H9 (cell line): ENCODE measurements around the gene KCTD16. TPM values are rescaled to one million over a fixed set of nuclear protein-coding genes. Genes with fewer than 3 reads are reported as not detected.

Source experiments
- DNase-seq: peaks from one replicate; pipeline ENCODE4 v3.0.0-alpha.2; 2017
- H2AFZ ChIP-seq: one replicate; pipeline ENCODE4 v1.6.1; 2013; ENCODE audit warnings: mild to moderate bottlenecking, low read length, control low read depth, moderate library complexity
- H2AK5ac ChIP-seq: 2 replicates; pipeline ENCODE4 v1.6.1; 2013; ENCODE audit warnings: low read length, control low read depth, mixed read lengths; ENCODE audit not compliant: insufficient read length
- H2BK120ac ChIP-seq: one replicate; pipeline ENCODE4 v1.6.1; 2013; ENCODE audit warnings: low read depth, mild to moderate bottlenecking, low read length, control low read depth, inconsistent platforms; ENCODE audit not compliant: poor library complexity, severe bottlenecking
- H2BK12ac ChIP-seq: 2 replicates; pipeline ENCODE4 v1.6.1; 2013; ENCODE audit warnings: low read length, control low read depth, mixed read lengths, low read depth; ENCODE audit not compliant: insufficient read length
- H2BK15ac ChIP-seq: 2 replicates; pipeline ENCODE4 v1.6.1; 2013; ENCODE audit warnings: low read depth, low read length, control low read depth
- H2BK20ac ChIP-seq: one replicate; pipeline ENCODE4 v1.6.1; 2013; ENCODE audit warnings: low read depth, mild to moderate bottlenecking, low read length, control low read depth, inconsistent platforms; ENCODE audit not compliant: poor library complexity, severe bottlenecking
- H2BK5ac ChIP-seq: 2 replicates; pipeline ENCODE4 v1.6.1; 2013; ENCODE audit warnings: low read length, control low read depth, mixed read lengths; ENCODE audit not compliant: insufficient read length
- H3K14ac ChIP-seq: 2 replicates; pipeline ENCODE4 v1.6.1; 2013; ENCODE audit warnings: low read length, control low read depth; ENCODE audit not compliant: insufficient read depth
- H3K18ac ChIP-seq: 2 replicates; pipeline ENCODE4 v1.6.1; 2013; ENCODE audit warnings: low read depth, mild to moderate bottlenecking, mixed read lengths, low read length, control low read depth; ENCODE audit not compliant: insufficient read length
- H3K23ac ChIP-seq: 2 replicates; pipeline ENCODE4 v1.6.1; 2013; ENCODE audit warnings: low read length, control low read depth, mixed read lengths, low read depth; ENCODE audit not compliant: insufficient read length
- H3K23me2 ChIP-seq: 2 replicates; pipeline ENCODE4 v1.6.1; 2013; ENCODE audit warnings: low read depth, mild to moderate bottlenecking, mixed read lengths, low read length, control low read depth; ENCODE audit not compliant: insufficient read length, poor library complexity, severe bottlenecking
- H3K27ac ChIP-seq: 2 replicates; pipeline ENCODE4 v1.5.1; 2013; ENCODE audit warnings: low read length, control low read depth, mixed read lengths, low read depth; ENCODE audit not compliant: insufficient read length
- H3K27me3 ChIP-seq: 2 replicates; pipeline ENCODE4 v1.6.1; 2013; ENCODE audit warnings: low read length, control low read depth, inconsistent platforms; ENCODE audit not compliant: insufficient read depth
- H3K4ac ChIP-seq: 2 replicates; pipeline ENCODE4 v1.6.1; 2013; ENCODE audit warnings: low read depth, mild to moderate bottlenecking, control low read depth, inconsistent platforms, low read length, moderate library complexity
- H3K4me1 ChIP-seq: 2 replicates; pipeline ENCODE4 v1.6.1; 2013; ENCODE audit warnings: low read length, control low read depth, inconsistent platforms; ENCODE audit not compliant: insufficient read depth
- H3K4me2 ChIP-seq: 2 replicates; pipeline ENCODE4 v1.6.1; 2013; ENCODE audit warnings: low read length, control low read depth, mixed read lengths; ENCODE audit not compliant: insufficient read length, insufficient read depth
- H3K56ac ChIP-seq: 2 replicates; pipeline ENCODE4 v1.6.1; 2013; ENCODE audit warnings: low read depth, mild to moderate bottlenecking, mixed read lengths, low read length, control low read depth; ENCODE audit not compliant: insufficient read length
- H3K79me1 ChIP-seq: 2 replicates; pipeline ENCODE4 v1.6.1; 2013; ENCODE audit warnings: low read depth, mild to moderate bottlenecking, moderate library complexity, low read length, control low read depth, inconsistent platforms; ENCODE audit not compliant: insufficient read depth, poor library complexity, severe bottlenecking
- H3K79me2 ChIP-seq: 2 replicates; pipeline ENCODE4 v1.6.1; 2013; ENCODE audit warnings: low read length, control low read depth, inconsistent platforms; ENCODE audit not compliant: insufficient read depth
- H3K9ac ChIP-seq: 2 replicates; pipeline ENCODE4 v1.6.1; 2013; ENCODE audit warnings: low read length, control low read depth, mixed read lengths; ENCODE audit not compliant: insufficient read length; ENCODE audit errors: extremely low read depth
- H3K9me3 ChIP-seq: one replicate; pipeline ENCODE4 v1.6.1; 2013; ENCODE audit warnings: low read depth, low read length, inconsistent platforms; ENCODE audit not compliant: control insufficient read depth
- H3T11ph ChIP-seq: one replicate; pipeline ENCODE4 v1.6.1; 2013; ENCODE audit warnings: mild to moderate bottlenecking, low read length, control low read depth, inconsistent platforms
- H4K20me1 ChIP-seq: one replicate; pipeline ENCODE4 v1.6.1; 2013; ENCODE audit not compliant: control insufficient read depth, insufficient read length, insufficient read depth
- H4K5ac ChIP-seq: 2 replicates; pipeline ENCODE4 v1.6.1; 2013; ENCODE audit warnings: low read depth, mild to moderate bottlenecking, mixed read lengths, low read length, control low read depth; ENCODE audit not compliant: insufficient read length
- H4K8ac ChIP-seq: replicated peaks from 2 replicates; pipeline ENCODE4 v1.6.1; 2013; ENCODE audit warnings: low read length, control low read depth, mixed read lengths, low read depth; ENCODE audit not compliant: insufficient read length
- H4K91ac ChIP-seq: 2 replicates; pipeline ENCODE4 v1.6.1; 2013; ENCODE audit warnings: low read depth, mild to moderate bottlenecking, moderate library complexity, mixed read lengths, low read length, control low read depth; ENCODE audit not compliant: insufficient read length
- H3K27ac Mint-ChIP-seq, 3 experiments: 2 replicates in 2 of 3; 3 replicates in 1 of 3; pipeline ENCODE4 v1.8.0; 2020 to 2021; ENCODE audit warnings: mixed read lengths in 3 of 3, mild to moderate bottlenecking in 1 of 3, moderate library complexity in 1 of 3
- H3K27me3 Mint-ChIP-seq: 2 replicates; pipeline ENCODE4 v1.8.0; 2021; ENCODE audit warnings: low read depth, mild to moderate bottlenecking, moderate library complexity, mixed read lengths
- H3K36me3 Mint-ChIP-seq, 3 experiments: 2 replicates in 2 of 3; 3 replicates in 1 of 3; pipeline ENCODE4 v1.8.0; 2020 to 2021; ENCODE audit warnings: low read depth in 3 of 3, mixed read lengths in 3 of 3; ENCODE audit not compliant: insufficient read depth in 1 of 3
- H3K4me1 Mint-ChIP-seq, 2 experiments: 2 replicates each; pipeline ENCODE4 v1.8.0; 2020; ENCODE audit warnings: mixed read lengths in 2 of 2
- H3K4me3 Mint-ChIP-seq, 2 experiments: 2 replicates in 1 of 2; 3 replicates in 1 of 2; pipeline ENCODE4 v1.8.0; 2020 to 2021; ENCODE audit warnings: mild to moderate bottlenecking in 2 of 2, mixed read lengths in 2 of 2, moderate library complexity in 1 of 2
- H3K9me3 Mint-ChIP-seq, 2 experiments: 2 replicates in 1 of 2; 3 replicates in 1 of 2; pipeline ENCODE4 v1.8.0; 2020; ENCODE audit warnings: mild to moderate bottlenecking in 2 of 2, mixed read lengths in 2 of 2, moderate library complexity in 1 of 2
- CTCF ChIP-seq: fragments of 200-600 bp; sonication (generic); conservative IDR thresholded peaks from 3 replicates; pipeline ENCODE4 v1.8.0; 2021; ENCODE audit warnings: antibody characterized with exemption, mild to moderate bottlenecking
- WGBS: extraction: QIAGEN DNeasy Blood & Tissue Kit; methylation state at CpG from one replicate; pipeline ENCODE4 v1.1.7; 2013; ENCODE audit warnings: missing lambda C conversion rate, low lambda C conversion rate, mixed read lengths; ENCODE audit not compliant: insufficient read length; ENCODE audit errors: extremely low coverage; 5-methylcytosine and 5-hydroxymethylcytosine counted together
- total RNA-seq: library from RNA; stranded (reverse); gene quantifications from 2 replicates; pipeline ENCODE4 v1.2.1, GENCODE V29; 2021

KCTD16 gene
- total RNA-seq, 1 experiment from 2014 or later = 0.09 TPM

- no peak overlapping the region for H2BK120ac ChIP-seq
- Mint-ChIP-seq H3K4me3 (no peak overlapping the region), H3K9me3 (no peaks in the 10 kb centered on the region), H3K36me3 (no peaks in the 10 kb centered on the region), H3K27me3 (no peaks in the 10 kb centered on the region), H3K27ac (no peak overlapping the region; a peak in 1 of 7 replicates), H3K4me1 (no peaks in the 10 kb centered on the region)
- no peak overlapping the region for H4K8ac ChIP-seq
- H2AK5ac ChIP-seq = no peak overlapping the region
- no peaks in the 10 kb centered on the region for H3K23me2 ChIP-seq
- no peak for TF ChIP-seq CTCF
- H4K5ac ChIP-seq = no peak overlapping the region
- no peaks in the 10 kb centered on the region for H3K79me2 ChIP-seq
- no peak overlapping the region for H3K4me2 ChIP-seq
- H3K23ac ChIP-seq = no peak overlapping the region
- H2BK12ac ChIP-seq = no peak overlapping the region
- H3T11ph ChIP-seq = no peak overlapping the region
- no peak overlapping the region for H3K4ac ChIP-seq
- H3K27ac ChIP-seq = no peak overlapping the region
- H4K20me1 ChIP-seq = no peaks in the 10 kb centered on the region
- H2AFZ ChIP-seq = no peak overlapping the region
- no peak overlapping the region for H3K14ac ChIP-seq
- H3K9ac ChIP-seq = no peak overlapping the region
- H3K4me1 ChIP-seq = no peaks in the 10 kb centered on the region
- H2BK20ac ChIP-seq = no peak overlapping the region
- no peak overlapping the region for H2BK15ac ChIP-seq
- no peak overlapping the region for H2BK5ac ChIP-seq
- no peak for DNase-seq
- H3K9me3 ChIP-seq = no peaks in the 10 kb centered on the region
- H3K79me1 ChIP-seq = no peaks in the 10 kb centered on the region
- H4K91ac ChIP-seq = no peak overlapping the region
- H3K18ac ChIP-seq = no peak overlapping the region
- H3K27me3 ChIP-seq = no peaks in the 10 kb centered on the region
- no CpG with 5 or more reads among the region's 3 CpGs for whole genome bisulfite sequencing
- no peak overlapping the region for H3K56ac ChIP-seq
Measured at GRCh38 chr5:144135113-144135762, 35.4 kb upstream of the KCTD16 start.
